Measurements from ENCODE around the gene MAPK8.

GRCh38 chr10:48453451-48454301 lies 147.2 kb downstream of the MAPK8 start:
- TF ChIP-seq POLR2AphosphoS5 (IDR thresholded peaks at IDR 0.05; ENCODE audit: low read depth) (no peak), CTCF (IDR thresholded peaks at IDR 0.05; ENCODE audit: insufficient read depth, low read length) (no peak), REST (IDR thresholded peaks at IDR 0.05; ENCODE audit: insufficient replicate concordance, low read depth) (no peak)
